HG02642 (cell line): ENCODE measurements around the gene DNAJC4.

Experiments
- ATAC-seq: cut with Tn5 transposase; IDR thresholded peaks from one replicate; pipeline ENCODE4 v1.9.1; 2021; ENCODE audit warnings: mild to moderate bottlenecking; ENCODE audit not compliant: unreplicated experiment, poor library complexity

Gene DNAJC4

DNA sequence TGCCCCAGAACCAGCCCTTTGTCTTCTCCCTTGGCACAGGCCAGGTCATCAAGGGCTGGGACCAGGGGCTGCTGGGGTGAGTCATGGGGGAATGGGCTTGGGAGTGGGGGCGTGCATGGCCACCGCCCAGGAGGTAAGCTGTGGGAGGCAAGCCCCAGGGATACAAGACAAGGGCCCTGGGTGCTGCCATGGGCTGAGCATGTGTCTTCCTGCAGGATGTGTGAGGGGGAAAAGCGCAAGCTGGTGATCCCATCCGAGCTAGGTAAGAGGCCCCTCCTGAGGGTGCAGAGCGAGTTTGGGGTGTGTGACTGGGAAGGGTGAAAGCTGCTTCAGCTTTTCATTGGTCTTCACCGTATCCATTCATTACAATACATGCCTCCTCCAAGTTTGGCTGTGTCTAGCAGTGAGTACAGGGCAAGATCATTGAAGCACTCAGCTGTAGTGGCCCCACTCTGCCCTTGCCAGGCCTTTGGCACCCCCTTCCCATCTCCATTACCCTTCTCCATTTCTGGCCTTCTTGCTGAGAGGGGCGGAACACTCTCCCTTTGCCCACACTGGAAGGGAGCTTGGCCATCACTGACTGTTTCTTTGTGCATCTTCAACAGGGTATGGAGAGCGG lies 13.0 kb downstream of the DNAJC4 start:
- no peak for ATAC-seq

DNA sequence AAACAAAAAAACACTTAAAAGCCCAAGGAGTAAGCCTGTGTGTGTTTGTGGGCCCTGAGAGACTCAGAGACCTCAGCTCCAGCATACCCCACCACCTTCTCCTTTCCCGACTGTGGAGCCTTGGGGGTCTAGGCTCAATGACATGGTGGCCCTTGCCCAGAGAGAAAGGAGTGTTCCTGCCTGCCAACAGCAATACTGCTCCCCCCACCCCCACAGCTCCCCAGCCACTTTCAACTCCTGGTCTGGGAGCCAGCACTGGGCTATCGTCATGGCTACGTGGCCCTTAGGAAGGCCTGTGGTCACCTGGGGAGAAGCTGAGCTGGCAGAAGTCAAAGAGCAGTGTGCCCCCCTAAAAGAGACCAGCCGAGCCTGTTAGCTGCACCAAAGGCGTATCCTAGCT lies 13.8 kb downstream of the DNAJC4 start:
- no peak for ATAC-seq

DNA sequence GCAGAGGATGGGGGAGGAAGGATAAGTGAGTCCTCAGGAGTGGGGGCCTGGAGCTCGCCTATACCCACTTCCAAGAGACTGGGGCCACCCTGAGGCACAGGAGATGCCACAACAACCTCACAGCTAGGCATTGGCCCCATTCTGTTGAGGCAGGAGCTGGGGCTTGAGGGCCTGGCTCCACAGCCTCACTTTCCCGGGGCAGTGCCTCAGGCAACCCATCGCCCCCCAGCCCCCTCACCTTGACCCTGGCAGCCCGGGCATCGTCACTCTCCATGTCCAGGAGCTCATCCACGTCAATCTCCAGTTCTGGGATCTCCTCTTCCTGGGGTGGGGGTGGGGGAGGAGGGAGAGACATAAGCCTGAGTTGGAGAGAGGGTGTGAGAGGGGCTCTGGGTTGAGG lies 14.6 kb downstream of the DNAJC4 start:
- ATAC-seq, result no peak

DNA sequence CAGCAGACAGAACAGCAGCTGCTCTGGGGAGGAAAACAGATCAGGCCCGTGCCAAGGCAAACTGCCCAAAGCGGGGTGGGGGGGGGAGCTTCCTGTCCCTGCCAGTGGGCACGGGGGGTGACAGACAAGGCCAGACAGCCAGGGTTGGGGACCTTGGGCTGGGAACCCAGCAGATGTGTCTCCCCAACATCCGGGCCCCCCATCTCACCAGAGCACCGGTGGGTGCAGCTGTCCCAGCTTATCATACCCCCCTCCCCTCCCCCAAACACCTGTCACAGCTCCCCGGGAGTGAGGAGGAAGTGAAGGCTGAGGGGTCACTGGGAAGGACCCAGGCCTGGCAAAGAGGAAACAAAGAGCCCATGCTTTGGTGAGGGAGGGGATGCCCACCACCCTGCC lies 15.1 kb downstream of the DNAJC4 start:
- ATAC-seq, result no peak

DNA sequence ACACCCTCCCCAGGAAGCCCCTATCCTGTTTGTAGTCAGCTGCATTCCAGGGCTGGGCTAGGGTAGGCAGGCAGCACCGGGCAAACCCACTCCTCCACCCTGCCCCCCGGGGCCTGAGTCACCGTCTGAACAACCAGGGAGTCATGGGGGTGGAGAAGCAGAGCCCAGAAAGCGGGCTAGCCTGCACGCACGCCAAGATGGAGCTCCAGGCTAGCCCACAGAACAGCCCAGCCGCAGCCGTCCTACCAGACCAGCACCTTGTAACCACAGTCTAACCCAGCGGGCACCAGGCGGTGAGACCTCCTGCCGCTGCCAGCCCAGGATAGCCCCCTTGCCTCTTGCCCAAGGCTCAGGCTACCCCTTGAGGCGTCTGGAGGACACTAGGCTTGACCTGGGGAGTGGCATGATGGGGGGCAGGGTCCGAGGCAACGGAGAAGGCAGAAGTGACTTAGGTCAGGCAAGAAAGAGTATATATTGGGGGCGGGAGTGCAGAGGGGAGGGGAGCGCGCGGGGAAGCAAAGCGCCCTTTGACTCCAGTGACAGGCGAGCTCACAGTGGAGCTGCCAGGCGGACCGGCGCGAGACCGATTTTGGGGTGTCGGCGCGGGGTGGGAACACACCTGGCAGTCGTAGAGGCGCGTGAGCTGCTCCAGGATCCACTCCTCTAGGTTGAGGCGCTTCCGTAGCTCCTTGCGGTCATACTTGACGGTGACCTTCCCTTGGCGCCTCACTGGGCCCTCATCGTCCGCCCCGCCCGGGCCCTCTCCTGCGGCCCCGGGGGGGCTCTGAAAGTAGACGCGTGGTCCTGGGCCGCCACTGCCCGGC lies 15.7 kb downstream of the DNAJC4 start:
- ATAC-seq, result no peak

DNA sequence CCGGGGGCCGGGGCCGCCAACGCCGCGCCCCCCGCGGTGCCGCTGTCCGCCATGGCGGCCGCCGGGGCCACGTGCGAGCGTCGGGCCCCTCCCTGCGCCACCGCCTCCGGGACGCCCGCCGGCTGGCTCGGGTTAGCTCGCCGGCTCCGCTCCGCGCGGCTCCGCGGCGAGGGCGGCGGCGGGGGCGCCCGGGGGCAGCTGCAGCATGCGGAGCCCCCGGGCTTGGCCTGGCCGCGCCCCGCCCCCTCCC lies 16.2 kb downstream of the DNAJC4 start:
- ATAC-seq, result peak; percentile 10

DNA sequence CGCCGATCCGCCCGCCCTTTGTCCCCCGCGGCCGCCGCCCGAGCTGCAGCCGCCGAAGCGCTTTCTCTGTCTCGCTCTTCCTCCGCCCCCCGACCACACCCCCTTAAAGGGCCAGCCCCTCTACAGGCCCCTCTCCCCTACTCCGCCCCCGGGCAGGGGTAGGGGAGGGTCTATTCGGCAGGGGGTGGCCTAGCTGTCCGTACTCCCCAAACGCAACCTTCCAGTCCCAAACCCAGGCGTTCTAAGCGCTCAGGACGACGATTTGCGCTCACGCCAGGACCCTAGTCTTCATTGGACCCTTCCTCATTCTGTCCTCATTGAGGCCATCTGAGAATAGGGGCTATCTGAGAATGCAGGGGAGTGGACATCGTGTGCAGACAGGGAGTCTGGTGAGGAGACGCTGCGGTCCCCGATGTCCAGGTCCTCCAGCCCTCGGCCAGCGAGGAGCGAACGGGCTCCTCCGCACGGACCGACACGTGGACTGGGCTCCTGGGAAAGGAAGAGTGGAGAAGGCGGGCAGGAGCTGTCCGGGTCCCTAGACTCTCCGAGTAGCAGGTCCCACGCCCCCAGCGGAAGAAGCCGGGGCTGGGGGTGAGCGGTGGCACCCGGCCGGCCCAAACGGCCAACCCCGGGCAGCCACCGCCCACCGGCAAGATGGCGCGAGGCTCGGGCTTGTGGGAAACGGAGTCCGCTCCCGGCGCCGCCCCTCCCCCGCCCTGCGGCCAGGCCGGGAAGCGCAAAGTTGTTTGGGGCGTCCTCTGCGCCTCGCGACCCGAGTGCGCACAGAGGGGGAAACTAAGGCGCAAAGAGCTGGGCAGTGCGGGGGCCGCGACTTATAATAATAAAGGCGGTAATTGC lies 16.8 kb downstream of the DNAJC4 start, which contains the start of gene PPP1R14B:
TSS of gene PPP1R14B (minus strand) at position 73 of the 858 bp plus-strand sequence. CDS start 270 bp downstream, outside the sequence.
- peak; percentile 37 for ATAC-seq

DNA sequence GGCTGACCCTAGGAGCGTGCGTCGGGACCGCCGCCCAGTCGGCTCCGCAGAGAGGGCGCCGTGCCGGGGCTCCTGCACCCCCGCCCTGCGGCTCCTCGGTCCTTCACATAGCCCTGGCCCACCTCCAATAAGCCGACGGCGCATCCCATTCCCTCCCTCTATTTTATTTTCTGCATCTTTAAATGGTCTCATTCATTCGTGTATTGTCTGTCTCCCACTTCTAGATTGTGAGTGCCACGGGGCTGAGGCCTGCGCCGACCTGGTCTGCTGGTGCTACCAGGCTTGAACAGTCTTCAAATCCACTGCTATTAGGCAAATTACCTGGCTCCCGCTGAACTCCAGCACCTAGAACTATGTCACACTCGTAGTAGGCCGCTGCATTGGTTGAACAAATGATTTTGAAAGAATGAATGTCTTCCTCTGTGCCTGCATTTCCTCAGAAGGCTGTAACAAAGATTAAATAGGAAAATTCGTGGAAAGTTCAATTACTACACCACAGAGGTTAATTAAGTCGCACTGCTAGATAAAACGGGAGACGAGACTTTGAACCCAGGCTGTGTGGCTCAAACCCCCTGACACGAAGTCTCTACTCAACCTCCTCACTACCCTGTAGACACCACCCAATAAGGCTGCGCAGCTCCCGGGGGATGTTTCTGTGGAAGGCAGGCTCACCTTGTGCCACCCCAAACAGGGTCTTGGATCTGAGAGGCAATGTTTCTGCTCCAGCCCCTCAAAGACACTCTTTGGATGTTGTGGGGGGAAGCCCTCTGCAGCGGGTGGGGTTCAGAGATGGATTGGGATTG lies 17.6 kb downstream of the DNAJC4 start:
- no peak for ATAC-seq

DNA sequence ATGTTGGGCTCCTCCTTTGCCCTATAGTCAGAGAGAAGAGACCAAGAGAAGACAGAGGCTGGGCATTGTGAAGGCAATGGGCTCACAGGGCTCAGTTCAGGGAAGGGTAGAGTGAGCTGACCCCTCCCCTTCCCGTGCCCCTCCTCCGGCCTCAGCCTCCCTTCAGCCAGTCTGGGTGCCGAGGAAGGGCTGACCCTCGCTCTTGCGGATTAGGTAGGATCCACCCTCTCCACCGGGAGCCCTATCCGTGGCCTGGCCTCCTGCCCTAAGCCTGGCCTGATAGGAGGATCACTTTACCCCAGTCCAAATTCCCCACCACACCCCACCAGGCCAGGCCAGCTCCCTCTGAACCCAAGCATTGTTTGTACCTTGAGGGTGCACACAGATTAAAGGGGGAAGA lies 18.2 kb downstream of the DNAJC4 start:
- no peak for ATAC-seq

DNA sequence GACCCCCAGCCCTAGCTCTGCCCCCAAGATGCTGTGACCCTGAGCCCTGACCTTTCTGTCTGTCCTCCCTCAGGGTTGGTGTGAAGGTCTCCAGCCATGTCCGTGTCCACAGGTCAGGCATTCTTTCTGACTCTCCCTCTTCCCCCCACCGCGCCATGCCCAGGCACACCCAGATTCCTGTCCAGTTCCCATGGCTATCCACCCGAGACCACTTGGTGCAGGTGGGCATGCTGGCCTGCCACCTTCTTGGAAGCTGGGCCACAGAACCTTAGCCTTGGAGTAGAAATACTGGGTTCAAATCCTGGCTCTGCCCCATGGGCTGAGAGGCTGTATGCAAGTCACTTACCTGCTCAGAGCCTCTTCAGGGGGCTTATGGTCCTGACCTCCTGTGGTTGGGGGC lies 18.7 kb downstream of the DNAJC4 start:
- ATAC-seq, result no peak

DNA sequence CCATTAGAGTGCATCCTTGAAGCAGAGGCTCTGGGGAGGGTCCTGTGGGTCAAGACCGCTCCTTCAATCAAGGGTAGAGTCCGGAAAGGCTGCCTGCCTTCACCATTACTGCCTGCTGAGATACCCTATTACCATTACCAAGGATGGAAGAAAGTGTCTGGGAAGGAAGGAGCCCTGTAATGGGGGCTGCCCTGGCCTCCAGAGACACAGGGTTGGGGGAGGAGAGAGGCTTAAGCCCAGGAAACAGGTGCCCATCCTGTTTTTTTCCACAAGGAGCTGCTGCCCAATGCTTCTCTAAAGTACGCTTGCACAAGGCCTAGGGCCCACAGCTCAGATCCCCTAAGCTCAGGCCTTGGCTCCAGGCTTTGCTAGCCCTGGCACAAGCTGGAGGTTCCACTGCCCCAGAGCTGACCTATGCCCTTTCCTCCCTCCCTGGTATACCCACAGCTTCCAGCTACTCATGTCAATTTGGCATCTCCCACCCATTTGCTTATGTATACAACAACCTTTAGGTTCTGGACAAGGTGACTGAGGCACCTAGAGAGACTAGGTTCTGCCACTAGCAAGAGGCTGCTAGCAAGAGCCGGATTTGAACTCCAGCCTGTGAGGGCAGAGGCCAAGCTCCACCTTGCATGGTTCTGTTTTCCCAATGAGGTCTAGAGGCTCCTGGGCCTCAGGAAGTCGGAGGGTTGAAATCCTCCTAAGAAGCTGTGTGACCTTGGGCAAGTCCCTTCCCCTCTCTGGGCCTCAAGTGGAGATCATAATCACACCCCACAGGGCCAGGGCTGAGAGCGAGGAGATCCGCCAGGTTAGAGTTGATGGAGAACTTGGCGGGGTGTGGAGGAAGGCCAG lies 19.4 kb downstream of the DNAJC4 start:
- no peak for ATAC-seq

DNA sequence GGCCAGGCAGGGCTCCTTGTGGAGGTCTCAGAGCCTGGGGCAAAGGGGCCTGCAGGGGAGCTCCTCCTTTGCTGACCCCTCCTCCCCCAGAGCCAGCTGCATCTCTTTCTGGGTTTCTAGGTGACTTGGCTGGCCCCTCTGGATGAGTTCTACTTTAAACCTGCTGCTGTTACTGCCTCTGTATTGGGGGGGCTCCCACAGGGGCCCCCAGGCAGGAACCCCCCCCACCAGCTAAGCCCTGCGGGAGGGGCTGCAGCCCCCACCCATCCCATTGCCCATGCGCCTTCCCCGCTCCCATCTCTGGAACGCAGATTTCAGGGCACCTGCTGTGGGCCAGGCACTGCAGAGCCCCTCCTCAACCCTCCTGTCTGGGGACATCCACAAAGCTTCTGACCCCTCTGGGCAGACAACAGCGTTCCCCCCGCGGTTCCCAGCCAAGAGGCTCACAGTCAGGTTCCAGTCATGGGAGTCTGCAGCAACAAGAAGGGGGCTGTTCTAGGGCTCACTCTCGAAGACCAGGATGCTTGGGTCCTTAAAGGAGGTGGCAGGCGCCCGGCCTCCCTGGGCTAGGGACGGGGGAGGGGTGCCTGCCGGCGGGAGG lies 20.2 kb downstream of the DNAJC4 start:
- ATAC-seq, result no peak

DNA sequence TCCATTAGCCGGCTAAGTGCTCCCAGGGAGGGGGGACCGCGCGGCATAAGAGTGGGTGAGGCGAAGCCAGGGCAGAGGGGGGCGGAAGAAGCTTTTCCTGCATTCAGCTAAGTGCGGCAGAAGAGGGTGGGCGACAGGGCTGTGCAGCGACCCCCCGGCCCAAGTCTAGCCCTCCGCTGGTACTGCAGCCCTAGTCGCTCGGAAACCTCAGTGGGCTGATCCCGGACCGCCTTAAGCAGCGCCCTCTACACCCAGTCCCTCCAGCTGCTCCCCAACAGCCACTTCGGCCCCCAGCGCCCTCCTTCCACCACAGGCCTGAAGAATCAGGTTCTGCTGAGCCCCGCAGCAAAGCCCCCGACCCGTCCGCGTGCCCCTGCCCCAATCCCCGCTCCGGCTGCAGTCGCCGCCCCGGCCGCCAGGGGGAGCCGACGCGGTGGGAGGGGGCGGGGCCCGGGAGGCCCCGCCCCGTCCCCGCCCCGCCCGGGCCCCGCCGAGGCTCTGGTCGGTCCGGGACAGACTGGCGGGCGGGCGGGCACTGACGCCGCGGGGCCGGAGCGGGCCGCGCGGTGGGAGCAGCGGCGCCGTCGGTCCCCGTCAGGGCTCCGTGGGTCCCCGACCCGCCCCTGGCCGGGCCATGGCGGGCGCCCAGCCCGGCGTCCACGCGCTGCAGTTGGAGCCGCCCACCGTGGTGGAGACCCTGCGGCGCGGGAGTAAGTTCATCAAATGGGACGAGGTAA lies 20.8 kb downstream of the DNAJC4 start, which contains the start of gene PLCB3:
TSS of gene PLCB3 (plus strand) at position 515 of the 737 bp plus-strand sequence. CDS start at position 635, 120 bp downstream.
- peak; percentile 47 for ATAC-seq

DNA sequence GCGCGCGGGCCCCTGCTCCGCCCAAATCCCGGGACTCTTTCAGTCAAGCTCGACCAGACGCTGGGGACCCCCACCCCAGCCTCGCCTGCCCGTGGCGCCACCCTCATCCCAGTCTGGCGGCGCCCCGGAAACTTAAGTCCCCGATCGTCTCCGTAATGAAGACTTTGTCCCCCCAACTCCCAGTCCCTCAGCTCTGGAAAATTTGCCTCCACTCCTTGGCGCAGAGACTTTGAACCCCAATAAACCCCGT lies 21.3 kb downstream of the DNAJC4 start:
- ATAC-seq, result no peak

DNA sequence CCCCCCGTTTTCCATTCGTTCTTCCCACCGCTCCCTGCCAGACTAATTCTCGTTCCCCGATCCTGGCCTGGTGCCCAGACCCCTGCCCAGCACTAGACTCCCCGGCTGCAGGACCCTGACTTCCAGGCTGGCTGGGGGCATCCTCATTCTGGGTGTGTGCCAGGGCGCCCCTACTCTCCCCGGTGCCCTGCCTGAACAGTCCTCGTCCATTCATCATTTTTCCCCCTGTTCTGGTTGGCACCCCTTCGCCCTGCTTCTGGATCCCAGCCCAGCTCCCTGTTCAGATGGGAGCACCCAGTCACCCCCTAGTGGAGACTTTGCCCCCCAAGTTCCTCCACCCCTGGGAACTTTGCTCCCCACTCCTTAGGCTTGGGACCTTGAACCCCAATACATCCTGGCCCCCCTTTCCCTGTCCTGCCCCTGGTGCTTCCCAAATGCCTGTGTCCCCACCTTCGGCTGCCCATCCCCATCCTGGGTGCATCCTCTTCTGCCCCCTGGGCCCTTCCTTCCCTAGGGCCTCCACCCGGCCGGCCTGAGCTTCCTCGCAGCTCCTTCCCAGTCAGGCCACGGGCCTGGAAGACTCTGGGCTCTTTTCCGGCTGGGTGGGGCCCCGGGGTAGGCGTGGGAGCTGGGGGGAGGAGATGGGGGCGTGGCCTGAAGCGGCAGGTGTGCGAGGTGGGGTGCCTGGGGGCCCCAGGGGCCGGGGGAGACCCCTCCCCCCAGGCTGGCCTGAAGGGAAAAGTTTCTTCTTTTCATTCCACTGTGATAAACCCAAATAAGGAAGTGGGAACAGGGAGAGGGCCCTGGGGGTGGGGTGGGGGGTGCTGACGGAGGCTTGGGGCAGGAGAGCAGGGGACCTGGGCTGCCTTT lies 21.9 kb downstream of the DNAJC4 start:
- no peak for ATAC-seq

DNA sequence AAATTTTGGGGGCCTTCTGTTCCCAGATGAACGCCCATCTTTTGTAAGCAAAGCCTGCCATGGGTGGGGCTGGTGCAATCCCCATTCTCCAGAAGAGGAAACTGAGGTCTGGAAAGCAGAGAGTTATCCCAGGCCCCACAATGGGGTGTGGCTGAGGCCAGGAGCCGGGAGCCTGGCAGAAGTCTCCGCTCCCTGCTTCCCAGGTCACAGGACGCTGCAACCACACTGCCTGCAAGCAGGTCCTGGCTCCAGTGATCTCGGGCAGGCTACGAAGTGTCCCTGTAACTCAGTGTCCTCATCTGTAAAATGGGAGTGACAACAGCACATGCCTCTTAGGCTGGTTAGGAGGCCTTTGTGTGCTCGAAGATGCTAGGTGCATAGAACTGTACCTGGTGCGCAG lies 22.7 kb downstream of the DNAJC4 start:
- no peak for ATAC-seq

DNA sequence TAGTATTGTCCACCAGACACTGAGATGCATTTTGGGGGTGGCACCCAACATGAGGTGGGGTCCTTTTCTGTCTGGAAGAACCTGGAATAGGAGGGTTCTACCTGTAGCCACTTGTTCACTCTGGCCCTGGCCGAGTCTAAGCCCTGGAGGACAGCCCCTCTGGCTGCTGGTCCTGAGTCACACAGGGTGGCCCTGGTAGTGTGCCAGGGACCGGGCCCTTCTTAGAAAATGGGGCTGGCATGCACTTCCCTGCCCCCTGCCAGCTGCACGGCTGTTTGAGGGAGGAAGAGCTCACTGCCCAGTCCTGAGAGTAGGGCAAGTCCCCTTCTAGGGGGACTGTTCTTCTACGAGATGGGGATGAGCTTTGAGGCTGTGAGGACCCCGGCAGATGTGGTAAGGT lies 23.1 kb downstream of the DNAJC4 start:
- no peak for ATAC-seq

DNA sequence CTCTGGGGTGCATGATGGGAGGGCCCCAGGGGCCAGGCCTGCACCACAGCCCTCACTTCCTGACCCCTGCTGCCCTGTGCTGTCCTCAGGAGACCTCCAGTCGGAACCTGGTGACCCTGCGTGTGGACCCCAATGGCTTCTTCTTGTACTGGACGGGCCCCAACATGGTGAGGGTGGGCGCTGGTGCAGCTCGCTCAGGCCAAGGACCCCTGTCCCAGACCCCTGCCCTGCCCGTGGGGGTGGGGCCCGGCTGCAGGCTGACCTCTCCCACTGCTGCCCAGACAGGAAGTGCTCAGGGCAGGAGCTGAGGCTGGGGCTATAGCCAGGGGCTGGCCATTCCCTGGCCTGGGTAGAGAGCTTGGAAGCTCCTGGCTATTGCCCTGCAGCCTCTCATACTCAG lies 24.0 kb downstream of the DNAJC4 start:
- no peak for ATAC-seq
